HG03097 (cell line): Measurements from ENCODE around the gene AXIN1.
"Not testable (repeated sequence)": the region's sequence is repeated elsewhere in the genome, so short reads cannot be mapped to it uniquely, and the experiment has no call there.

ENCODE experiments used
- ATAC-seq: cut with Tn5 transposase; IDR thresholded peaks from one replicate; pipeline ENCODE4 v1.9.1; 2021; ENCODE audit not compliant: unreplicated experiment, low FRiP score

Gene AXIN1

GRCh38 chr16:381789-382717 lies 29.5 kb upstream of the AXIN1 start, which contains the start of gene PGAP6:
Gene PGAP6 (minus strand): TSS chr16:381978. CDS start chr16:381821, 157 bp downstream.
- ATAC-seq: peak; percentile 38

DNA sequence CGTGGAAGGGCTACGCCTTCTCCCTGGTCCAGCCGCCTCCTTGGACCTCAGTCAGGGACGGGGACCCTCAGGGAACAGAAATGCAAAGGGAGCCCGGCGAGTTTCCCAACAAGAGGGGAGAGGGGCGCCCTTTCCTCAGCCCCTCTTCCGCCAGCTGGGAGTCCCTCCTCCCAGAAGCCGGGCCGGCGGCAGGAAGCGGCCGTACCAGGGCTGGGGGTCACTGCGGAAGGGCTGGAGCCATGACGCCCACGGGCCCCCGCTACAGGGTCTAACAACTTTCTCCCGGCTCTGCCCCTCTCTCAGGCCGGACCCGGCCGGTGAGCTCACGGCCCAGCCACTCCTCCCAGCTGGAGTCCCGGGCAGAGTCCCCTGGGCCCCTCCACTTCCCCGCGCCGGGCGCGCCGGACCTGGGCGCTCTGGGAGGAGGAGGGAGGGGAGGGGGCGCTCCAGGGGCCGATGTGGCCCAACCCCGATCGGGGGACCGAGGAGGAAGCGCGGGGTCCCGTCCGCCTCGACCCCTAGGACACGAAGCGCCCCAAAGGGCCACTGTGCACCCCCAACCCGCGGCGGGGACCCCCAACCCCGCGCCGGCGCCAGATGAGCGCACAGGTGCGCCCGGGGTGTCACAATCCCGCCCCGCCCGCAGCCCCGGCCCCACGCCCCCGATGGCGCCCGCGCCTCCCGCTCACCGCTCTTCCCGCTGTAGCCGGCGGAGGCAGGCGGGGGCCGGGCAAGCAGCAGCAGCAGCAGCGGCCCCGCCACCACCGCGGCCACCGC lies 28.7 kb upstream of the AXIN1 start:
- peak; percentile 15 for ATAC-seq

DNA sequence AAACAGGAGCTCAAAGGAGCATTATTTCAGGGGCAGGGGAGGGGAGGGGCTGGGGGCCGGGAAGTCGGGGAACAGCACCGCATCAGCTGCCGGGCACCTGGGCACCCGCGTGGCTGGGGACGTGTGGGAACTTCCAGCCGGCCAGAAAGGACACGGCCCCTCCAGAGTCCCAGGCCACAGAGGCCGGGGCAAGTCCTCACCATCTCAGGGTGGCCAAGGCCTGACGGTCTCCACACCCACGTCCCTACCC lies 28.2 kb upstream of the AXIN1 start:
- no peak for ATAC-seq

GRCh38 chr16:379961-380761 lies 27.6 kb upstream of the AXIN1 start:
- ATAC-seq: no peak

- no peak for ATAC-seq
Measured at GRCh38 chr16:379183-379960, 26.8 kb upstream of the AXIN1 start.

GRCh38 chr16:378821-379182 lies 26.3 kb upstream of the AXIN1 start:
- no peak for ATAC-seq

DNA sequence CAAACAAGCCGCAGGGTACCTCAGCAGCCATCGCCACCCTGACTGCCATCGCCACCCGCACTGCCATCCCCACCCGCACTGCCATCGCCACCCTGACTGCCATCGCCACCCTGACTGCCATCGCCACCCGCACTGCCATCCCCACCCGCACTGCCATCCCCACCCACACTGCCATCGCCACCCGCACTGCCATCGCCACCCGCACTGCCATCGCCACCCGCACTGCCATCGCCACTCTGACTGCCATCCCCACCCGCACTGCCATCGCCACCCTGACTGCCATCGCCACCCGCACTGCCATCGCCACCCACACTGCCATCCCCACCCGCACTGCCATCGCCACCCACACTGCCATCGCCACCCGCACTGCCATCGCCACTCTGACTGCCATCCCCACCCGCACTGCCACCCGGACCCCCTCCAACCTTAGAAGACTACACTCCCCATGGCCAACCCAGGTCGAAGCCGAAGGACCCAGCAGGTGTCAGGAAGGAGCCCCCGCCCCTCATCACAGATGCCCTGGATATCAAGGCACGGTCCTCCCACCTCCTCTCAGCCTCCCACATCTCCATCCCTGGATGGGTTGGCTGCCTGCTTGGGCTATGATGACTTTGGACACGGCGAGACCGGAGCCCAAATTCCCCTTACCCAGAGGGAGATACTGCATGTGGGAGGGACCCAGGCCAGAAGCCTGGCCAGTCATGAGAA lies 25.7 kb upstream of the AXIN1 start:
- not testable (repeated sequence) for ATAC-seq

- no peak for ATAC-seq
Measured at GRCh38 chr16:377419-377951, 25.0 kb upstream of the AXIN1 start.

- no peak for ATAC-seq
Measured at GRCh38 chr16:376817-377418, 24.4 kb upstream of the AXIN1 start.

GRCh38 chr16:375927-376816 lies 23.6 kb upstream of the AXIN1 start:
- no peak for ATAC-seq

GRCh38 chr16:375212-375611 lies 22.7 kb upstream of the AXIN1 start:
- ATAC-seq: no peak

DNA sequence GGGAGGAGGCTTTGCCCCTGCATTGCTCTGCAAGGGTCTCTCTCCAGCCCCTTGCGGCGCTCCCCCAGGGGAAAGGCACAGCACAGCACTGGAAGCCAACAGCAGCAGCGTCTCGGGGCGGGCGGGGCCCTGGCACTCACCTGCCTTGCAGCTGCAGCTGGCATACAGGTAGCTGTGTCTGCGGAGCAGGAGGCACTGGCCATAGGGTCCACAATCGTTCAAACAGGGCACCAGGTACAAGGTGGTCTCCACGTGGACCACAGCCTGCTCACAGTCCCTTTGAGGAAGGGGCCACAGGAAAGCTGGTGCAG lies 22.0 kb upstream of the AXIN1 start:
- ATAC-seq: no peak

DNA sequence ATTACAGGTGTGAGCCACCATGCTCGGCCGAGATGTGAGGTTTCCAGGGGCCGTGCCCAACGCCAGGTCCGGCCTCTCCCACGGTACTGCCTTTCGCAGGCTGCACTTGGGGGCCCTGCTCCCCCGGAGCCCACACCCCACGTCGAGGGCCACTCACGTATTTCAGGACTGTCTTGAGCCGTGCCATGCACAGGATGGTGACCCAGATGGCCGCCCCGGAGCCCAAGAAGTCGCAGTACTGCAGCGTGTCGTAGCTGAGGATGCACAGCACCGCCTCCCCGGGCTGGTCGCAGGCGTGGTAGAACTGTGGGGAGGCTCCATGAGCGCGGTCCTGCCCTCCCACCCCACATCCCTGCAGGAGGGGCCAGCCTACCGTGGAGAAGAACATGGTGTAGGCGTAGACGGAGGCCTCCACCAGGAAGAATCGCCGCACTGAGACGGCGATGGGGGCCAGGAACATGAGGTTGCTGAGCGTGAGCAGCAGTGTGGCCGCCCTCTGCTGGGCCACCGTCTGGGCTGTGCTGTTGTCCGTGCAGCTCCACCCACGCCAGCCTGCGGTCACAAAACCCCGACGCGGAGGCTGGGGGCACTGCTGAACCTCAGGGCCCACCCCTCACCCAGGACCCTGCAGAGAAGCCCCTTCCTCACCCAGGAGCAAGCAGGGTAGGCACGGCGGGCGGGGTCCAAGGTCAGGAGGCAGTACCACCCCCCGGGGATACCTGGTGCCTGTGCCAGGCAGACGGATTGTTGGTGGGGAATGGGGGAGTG lies 21.5 kb upstream of the AXIN1 start:
- ATAC-seq: no peak

- ATAC-seq: no peak
Measured at GRCh38 chr16:373020-373598, 20.6 kb upstream of the AXIN1 start.

GRCh38 chr16:372302-372983 lies 19.9 kb upstream of the AXIN1 start:
- no peak for ATAC-seq

- no peak for ATAC-seq
Measured at GRCh38 chr16:371515-372301, 19.2 kb upstream of the AXIN1 start.
